HL-60 (cell line): ENCODE results near the gene EPHA6.

Source experiments
- CTCF ChIP-seq: IDR thresholded peaks from one replicate; pipeline ENCODE4 v1.5.1; 2011; ENCODE audit warnings: low read length, control low read depth, inconsistent platforms; ENCODE audit not compliant: insufficient read depth
- GABPA ChIP-seq: IDR thresholded peaks from 2 replicates; pipeline ENCODE4 v1.6.1; 2012; ENCODE audit warnings: low read depth
- POLR2AphosphoS5 ChIP-seq: IDR thresholded peaks from 2 replicates; pipeline ENCODE4 v1.6.1; 2012; ENCODE audit warnings: low read depth
- REST ChIP-seq: IDR thresholded peaks from 2 replicates; pipeline ENCODE4 v1.6.1; 2012; ENCODE audit warnings: low read depth; ENCODE audit not compliant: insufficient replicate concordance

GRCh38 chr3:97655971-97656370, 841.6 kb downstream of the EPHA6 start:
- TF ChIP-seq CTCF, result no peak
- no peak for TF ChIP-seq POLR2AphosphoS5
- no peak for TF ChIP-seq GABPA
- no peak for TF ChIP-seq REST
